HepG2 (cell line): ENCODE results near the gene ASB16. TPM values are rescaled to one million over a fixed set of nuclear protein-coding genes. Genes with fewer than 3 reads are reported as not detected.

Experiments used
- BCL6 ChIP-seq: IDR thresholded peaks from 2 replicates; pipeline ENCODE4 v1.6.1; 2016; ENCODE audit warnings: missing genetic modification reagents, missing compliant biosample characterization
- CEBPG ChIP-seq: IDR thresholded peaks from 2 replicates; pipeline ENCODE4 v1.6.1; 2016
- FOXK1 ChIP-seq: sonication (generic); formaldehyde crosslinking; IDR thresholded peaks from 2 replicates; pipeline ENCODE4 v1.4.0; 2020; ENCODE audit warnings: low read depth, missing genetic modification reagents, borderline replicate concordance
- GATAD1 ChIP-seq: IDR thresholded peaks from 2 replicates; pipeline ENCODE4 v1.6.1; 2016; ENCODE audit warnings: missing genetic modification reagents, missing compliant biosample characterization
- HCFC1 ChIP-seq: fragments of 150-350 bp; IDR thresholded peaks from 2 replicates; pipeline ENCODE4 v1.6.1; 2014; ENCODE audit warnings: low read depth, low read length
- KAT2B ChIP-seq: fragments of 150-350 bp; IDR thresholded peaks from 2 replicates; pipeline ENCODE4 v1.6.1; 2014; ENCODE audit warnings: low read depth, low read length, borderline replicate concordance
- NCOA2 ChIP-seq: sonication (generic); formaldehyde crosslinking; IDR thresholded peaks from 2 replicates; pipeline ENCODE4 v1.8.0; 2022; ENCODE audit warnings: inconsistent platforms
- PAX8 ChIP-seq: sonication (generic); formaldehyde crosslinking; IDR thresholded peaks from 2 replicates; pipeline ENCODE4 v1.8.0; 2022; ENCODE audit warnings: mild to moderate bottlenecking, missing genetic modification reagents, borderline replicate concordance
- POLR2AphosphoS5 ChIP-seq: IDR thresholded peaks from 2 replicates; pipeline ENCODE4 v1.6.1; 2012; ENCODE audit warnings: low read depth, low read length
- TARDBP ChIP-seq: sonication (generic); formaldehyde crosslinking; IDR thresholded peaks from 2 replicates; pipeline ENCODE4 v1.8.0; 2022; ENCODE audit warnings: mild to moderate bottlenecking, missing genetic modification reagents
- TEAD2 ChIP-seq: sonication (generic); formaldehyde crosslinking; IDR thresholded peaks from 2 replicates; pipeline ENCODE4 v1.9.0; 2021; ENCODE audit warnings: missing genetic modification reagents
- ZNF772 ChIP-seq: sonication (generic); formaldehyde crosslinking; IDR thresholded peaks from 2 replicates; pipeline ENCODE4 v1.5.0; 2020; ENCODE audit warnings: mild to moderate bottlenecking, missing genetic modification reagents
- ZSCAN12 ChIP-seq: sonication (generic); formaldehyde crosslinking; IDR thresholded peaks from 2 replicates; pipeline ENCODE4 v1.9.0; 2021; ENCODE audit warnings: mild to moderate bottlenecking, missing genetic modification reagents
- polyA plus RNA-seq, 8 experiments: library from polyadenylated mRNA; depleted of rRNA in 3 of 8; stranded (reverse) in 7 of 8; unstranded in 1 of 8; fragments of >200 nt; fragmentation: Illumina TruSeq in 4 of 8; extraction: Trizol in 4 of 8; gene quantifications; 2 replicates each; pipeline versions ENCODE4 v1.2.1 to v1.2.3, GENCODE V29; 2011 to 2016; ENCODE audit warnings: low read depth in 4 of 8, missing spikeins in 1 of 8, mixed read lengths in 1 of 8; ENCODE audit not compliant: insufficient read depth in 1 of 8
- total RNA-seq, 5 experiments: library from RNA; depleted of rRNA; stranded (reverse); fragments of >200 nt; fragmentation: Illumina TruSeq; extraction: Trizol; gene quantifications; 2 replicates each; pipeline ENCODE4 v1.2.3, GENCODE V29; 2016; ENCODE audit warnings: low read depth in 1 of 5
- TF ChIP-seq, protein P1 (sequence below): sonication (generic); formaldehyde crosslinking; IDR thresholded peaks from 2 replicates; pipeline ENCODE4 v1.4.0; 2020; ENCODE audit warnings: missing genetic modification reagents
- TF ChIP-seq, protein P2 (sequence below): sonication (generic); formaldehyde crosslinking; IDR thresholded peaks from 2 replicates; pipeline ENCODE4 v1.5.0; 2020; ENCODE audit warnings: missing genetic modification reagents, mild to moderate bottlenecking, borderline replicate concordance
- TF ChIP-seq, protein P3 (sequence below): sonication (generic); formaldehyde crosslinking; IDR thresholded peaks from 2 replicates; pipeline ENCODE4 v1.5.1; 2020; ENCODE audit warnings: missing genetic modification reagents, mild to moderate bottlenecking, borderline replicate concordance
- TF ChIP-seq, protein P4 (sequence below), 2 experiments: sonication (generic) in 1 of 2; formaldehyde crosslinking in 1 of 2; IDR thresholded peaks; 2 replicates each; pipeline versions ENCODE4 v1.4.0 to v1.6.1; 2018 to 2020; ENCODE audit warnings: missing genetic modification reagents in 2 of 2, borderline replicate concordance in 1 of 2, low read depth in 1 of 2, mild to moderate bottlenecking in 1 of 2, missing biosample characterization in 1 of 2
- TF ChIP-seq, protein P5 (sequence below): sonication (generic); formaldehyde crosslinking; IDR thresholded peaks from 2 replicates; pipeline ENCODE4 v1.9.0; 2021; ENCODE audit warnings: missing genetic modification reagents, borderline replicate concordance

ASB16 gene
- total and polyA plus RNA-seq, 2 of the 13 experiments (the other 11 are each of a cell fraction or from before 2014, with no cell fraction given): 0.07 TPM; not detected in 1

DNA sequence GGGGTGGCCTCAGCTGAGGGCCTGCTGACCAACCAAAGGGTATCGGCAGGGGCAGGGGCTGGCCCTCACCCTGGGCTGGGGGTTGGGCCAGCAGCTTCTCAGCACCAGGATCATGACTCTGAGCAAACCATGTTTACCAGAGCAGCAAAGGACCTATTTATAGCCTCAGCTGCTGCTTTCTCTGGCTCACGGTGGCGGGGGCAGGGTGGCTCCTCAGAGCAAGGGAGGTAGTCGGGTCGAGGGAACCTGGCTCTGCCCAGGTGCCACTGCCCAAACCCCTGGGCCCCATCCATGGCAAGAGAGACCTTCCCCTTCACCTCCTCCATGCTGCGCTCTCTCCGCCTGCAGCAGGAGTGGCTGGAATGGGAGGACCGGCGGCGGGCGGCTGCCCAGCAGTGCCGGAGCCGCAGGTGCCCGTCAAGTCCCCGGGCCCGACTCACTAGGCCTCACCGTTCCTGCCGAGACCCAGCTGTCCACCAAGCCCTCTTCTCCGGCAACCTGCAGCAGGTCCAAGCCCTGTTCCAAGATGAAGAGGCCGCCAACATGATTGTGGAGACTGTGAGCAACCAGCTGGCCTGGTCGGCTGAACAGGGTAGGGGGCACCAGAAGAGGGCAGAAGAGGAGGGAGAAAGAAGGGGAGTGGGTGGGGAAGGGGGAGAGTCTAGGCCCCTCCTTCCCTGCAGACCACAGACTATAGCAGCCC lies at the start of gene ASB16 (continued):
- TF ChIP-seq, protein P1, sequence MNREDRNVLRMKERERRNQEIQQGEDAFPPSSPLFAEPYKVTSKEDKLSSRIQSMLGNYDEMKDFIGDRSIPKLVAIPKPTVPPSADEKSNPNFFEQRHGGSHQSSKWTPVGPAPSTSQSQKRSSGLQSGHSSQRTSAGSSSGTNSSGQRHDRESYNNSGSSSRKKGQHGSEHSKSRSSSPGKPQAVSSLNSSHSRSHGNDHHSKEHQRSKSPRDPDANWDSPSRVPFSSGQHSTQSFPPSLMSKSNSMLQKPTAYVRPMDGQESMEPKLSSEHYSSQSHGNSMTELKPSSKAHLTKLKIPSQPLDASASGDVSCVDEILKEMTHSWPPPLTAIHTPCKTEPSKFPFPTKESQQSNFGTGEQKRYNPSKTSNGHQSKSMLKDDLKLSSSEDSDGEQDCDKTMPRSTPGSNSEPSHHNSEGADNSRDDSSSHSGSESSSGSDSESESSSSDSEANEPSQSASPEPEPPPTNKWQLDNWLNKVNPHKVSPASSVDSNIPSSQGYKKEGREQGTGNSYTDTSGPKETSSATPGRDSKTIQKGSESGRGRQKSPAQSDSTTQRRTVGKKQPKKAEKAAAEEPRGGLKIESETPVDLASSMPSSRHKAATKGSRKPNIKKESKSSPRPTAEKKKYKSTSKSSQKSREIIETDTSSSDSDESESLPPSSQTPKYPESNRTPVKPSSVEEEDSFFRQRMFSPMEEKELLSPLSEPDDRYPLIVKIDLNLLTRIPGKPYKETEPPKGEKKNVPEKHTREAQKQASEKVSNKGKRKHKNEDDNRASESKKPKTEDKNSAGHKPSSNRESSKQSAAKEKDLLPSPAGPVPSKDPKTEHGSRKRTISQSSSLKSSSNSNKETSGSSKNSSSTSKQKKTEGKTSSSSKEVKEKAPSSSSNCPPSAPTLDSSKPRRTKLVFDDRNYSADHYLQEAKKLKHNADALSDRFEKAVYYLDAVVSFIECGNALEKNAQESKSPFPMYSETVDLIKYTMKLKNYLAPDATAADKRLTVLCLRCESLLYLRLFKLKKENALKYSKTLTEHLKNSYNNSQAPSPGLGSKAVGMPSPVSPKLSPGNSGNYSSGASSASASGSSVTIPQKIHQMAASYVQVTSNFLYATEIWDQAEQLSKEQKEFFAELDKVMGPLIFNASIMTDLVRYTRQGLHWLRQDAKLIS (CRISPR knock-in tag): no peak
- TF ChIP-seq FOXK1 (peak; percentile 57; the same call in 1 of the 2 replicates), PAX8 (CRISPR knock-in tag) (0 out of 2 replicates have a peak, but pooled peaks have one; percentile 70), NCOA2 (no peak), CEBPG (CRISPR knock-in tag) (no peak), GATAD1 (peak; percentile 14; the same call in 1 of the 2 replicates), TARDBP (CRISPR knock-in tag) (no peak), POLR2AphosphoS5 (no peak), HCFC1 (no peak), KAT2B (no peak), TEAD2 (CRISPR knock-in tag) (no peak), BCL6 (0 out of 2 replicates have a peak, but pooled peaks have one; percentile 6), ZSCAN12 (CRISPR knock-in tag) (no peak), ZNF772 (CRISPR knock-in tag) (0 out of 2 replicates have a peak, but pooled peaks have one; percentile 25)
- TF ChIP-seq, protein P2, sequence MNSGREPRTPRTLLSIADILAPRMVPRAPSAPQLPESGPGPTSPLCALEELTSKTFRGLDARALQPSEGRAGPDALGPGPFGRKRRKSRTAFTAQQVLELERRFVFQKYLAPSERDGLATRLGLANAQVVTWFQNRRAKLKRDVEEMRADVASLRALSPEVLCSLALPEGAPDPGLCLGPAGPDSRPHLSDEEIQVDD: no peak
- TF ChIP-seq, protein P3, sequence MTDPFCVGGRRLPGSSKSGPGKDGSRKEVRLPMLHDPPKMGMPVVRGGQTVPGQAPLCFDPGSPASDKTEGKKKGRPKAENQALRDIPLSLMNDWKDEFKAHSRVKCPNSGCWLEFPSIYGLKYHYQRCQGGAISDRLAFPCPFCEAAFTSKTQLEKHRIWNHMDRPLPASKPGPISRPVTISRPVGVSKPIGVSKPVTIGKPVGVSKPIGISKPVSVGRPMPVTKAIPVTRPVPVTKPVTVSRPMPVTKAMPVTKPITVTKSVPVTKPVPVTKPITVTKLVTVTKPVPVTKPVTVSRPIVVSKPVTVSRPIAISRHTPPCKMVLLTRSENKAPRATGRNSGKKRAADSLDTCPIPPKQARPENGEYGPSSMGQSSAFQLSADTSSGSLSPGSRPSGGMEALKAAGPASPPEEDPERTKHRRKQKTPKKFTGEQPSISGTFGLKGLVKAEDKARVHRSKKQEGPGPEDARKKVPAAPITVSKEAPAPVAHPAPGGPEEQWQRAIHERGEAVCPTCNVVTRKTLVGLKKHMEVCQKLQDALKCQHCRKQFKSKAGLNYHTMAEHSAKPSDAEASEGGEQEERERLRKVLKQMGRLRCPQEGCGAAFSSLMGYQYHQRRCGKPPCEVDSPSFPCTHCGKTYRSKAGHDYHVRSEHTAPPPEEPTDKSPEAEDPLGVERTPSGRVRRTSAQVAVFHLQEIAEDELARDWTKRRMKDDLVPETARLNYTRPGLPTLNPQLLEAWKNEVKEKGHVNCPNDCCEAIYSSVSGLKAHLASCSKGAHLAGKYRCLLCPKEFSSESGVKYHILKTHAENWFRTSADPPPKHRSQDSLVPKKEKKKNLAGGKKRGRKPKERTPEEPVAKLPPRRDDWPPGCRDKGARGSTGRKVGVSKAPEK (CRISPR knock-in tag): peak; percentile 80; the same call in 1 of the 2 replicates
- TF ChIP-seq, protein P4, sequence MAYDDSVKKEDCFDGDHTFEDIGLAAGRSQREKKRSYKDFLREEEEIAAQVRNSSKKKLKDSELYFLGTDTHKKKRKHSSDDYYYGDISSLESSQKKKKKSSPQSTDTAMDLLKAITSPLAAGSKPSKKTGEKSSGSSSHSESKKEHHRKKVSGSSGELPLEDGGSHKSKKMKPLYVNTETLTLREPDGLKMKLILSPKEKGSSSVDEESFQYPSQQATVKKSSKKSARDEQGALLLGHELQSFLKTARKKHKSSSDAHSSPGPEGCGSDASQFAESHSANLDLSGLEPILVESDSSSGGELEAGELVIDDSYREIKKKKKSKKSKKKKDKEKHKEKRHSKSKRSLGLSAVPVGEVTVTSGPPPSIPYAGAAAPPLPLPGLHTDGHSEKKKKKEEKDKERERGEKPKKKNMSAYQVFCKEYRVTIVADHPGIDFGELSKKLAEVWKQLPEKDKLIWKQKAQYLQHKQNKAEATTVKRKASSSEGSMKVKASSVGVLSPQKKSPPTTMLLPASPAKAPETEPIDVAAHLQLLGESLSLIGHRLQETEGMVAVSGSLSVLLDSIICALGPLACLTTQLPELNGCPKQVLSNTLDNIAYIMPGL (CRISPR knock-in tag; IDR thresholded peaks at IDR 0.05; ENCODE audit: borderline replicate concordance in 1 of 2, low read depth in 1 of 2): peak in 1 of 2 experiments; percentile 61; a peak in 1 of 4 replicates
- TF ChIP-seq, protein P5, sequence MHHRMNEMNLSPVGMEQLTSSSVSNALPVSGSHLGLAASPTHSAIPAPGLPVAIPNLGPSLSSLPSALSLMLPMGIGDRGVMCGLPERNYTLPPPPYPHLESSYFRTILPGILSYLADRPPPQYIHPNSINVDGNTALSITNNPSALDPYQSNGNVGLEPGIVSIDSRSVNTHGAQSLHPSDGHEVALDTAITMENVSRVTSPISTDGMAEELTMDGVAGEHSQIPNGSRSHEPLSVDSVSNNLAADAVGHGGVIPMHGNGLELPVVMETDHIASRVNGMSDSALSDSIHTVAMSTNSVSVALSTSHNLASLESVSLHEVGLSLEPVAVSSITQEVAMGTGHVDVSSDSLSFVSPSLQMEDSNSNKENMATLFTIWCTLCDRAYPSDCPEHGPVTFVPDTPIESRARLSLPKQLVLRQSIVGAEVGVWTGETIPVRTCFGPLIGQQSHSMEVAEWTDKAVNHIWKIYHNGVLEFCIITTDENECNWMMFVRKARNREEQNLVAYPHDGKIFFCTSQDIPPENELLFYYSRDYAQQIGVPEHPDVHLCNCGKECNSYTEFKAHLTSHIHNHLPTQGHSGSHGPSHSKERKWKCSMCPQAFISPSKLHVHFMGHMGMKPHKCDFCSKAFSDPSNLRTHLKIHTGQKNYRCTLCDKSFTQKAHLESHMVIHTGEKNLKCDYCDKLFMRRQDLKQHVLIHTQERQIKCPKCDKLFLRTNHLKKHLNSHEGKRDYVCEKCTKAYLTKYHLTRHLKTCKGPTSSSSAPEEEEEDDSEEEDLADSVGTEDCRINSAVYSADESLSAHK (CRISPR knock-in tag): no peak
